A549 (cell line): ENCODE data around the gene GRPR. TPM values are rescaled to one million over a fixed set of nuclear protein-coding genes. Genes with fewer than 3 reads are reported as not detected.

Experiments used
- ATAC-seq, 2 experiments: fragments of 200-7000 bp in 1 of 2; fragments of >200 bp in 1 of 2; cut with Nextera tagmentation in 1 of 2; cut with Tn5 transposase in 1 of 2; 3 replicates each; pipeline versions ENCODE4 v1.8.0 to v1.9.1; 2018 to 2020; ENCODE audit warnings: mild to moderate bottlenecking in 1 of 2, moderate library complexity in 1 of 2
- CTCF ChIA-PET: fragments of 300-600 bp; sonication (Branson Sonifier 250); formaldehyde crosslinking; extraction: SDS; loops from one replicate; lab custom pipeline; 2021; ENCODE audit warnings: antibody characterized with exemption, inconsistent platforms; lab: Yijun Ruan, JAX
- POLR2A ChIA-PET: fragments of 350-600 bp; formaldehyde crosslinking; extraction: SDS; loops from one replicate; lab custom pipeline; 2021; ENCODE audit warnings: antibody characterized with exemption, inconsistent platforms; lab: Yijun Ruan, JAX
- DNase-seq, 2 experiments: peaks; one replicate each; pipeline versions ENCODE4 v3.0.0 to v3.0.0-alpha.2; 2011 to 2016; ENCODE audit warnings: low read depth in 1 of 2, low spot score in 1 of 2
- FAIRE-seq: peaks from 2 replicates; lab custom pipeline; 2011; peaks lifted over from hg19 to GRCh38; lab: Jason Lieb, UNC
- H3K27ac ChIP-seq, 2 experiments: fragments of >200 bp; sonication (Bioruptor Twin); formaldehyde crosslinking; 3 replicates each; pipeline ENCODE4 v1.5.1; 2016 to 2017
- H3K4me1 ChIP-seq: fragments of >200 bp; sonication (Bioruptor Twin); formaldehyde crosslinking; 3 replicates; pipeline ENCODE4 v1.6.1; 2016
- H3K4me2 ChIP-seq: fragments of >200 bp; sonication (Bioruptor Twin); formaldehyde crosslinking; 3 replicates; pipeline ENCODE4 v1.6.1; 2016
- H3K4me3 ChIP-seq: fragments of >200 bp; sonication (Bioruptor Twin); formaldehyde crosslinking; 3 replicates; pipeline ENCODE4 v1.5.1; 2016
- H3K9me3 ChIP-seq: fragments of >200 bp; sonication (Bioruptor Twin); formaldehyde crosslinking; 3 replicates; pipeline ENCODE4 v1.6.1; 2016
- BCL3 ChIP-seq: fragments of >200 bp; sonication (Bioruptor Twin); formaldehyde crosslinking; IDR thresholded peaks from 3 replicates; pipeline ENCODE4 v1.6.1; 2016
- CHD2 ChIP-seq: fragments of 150-350 bp; IDR thresholded peaks from 2 replicates; pipeline ENCODE4 v1.6.1; 2014; ENCODE audit warnings: low read length; ENCODE audit not compliant: partially characterized antibody
- CHD4 ChIP-seq: fragments of 200-600 bp; sonication (generic); IDR thresholded peaks from 2 replicates; pipeline ENCODE4 v1.6.1; 2016; ENCODE audit warnings: antibody characterized with exemption, mild to moderate bottlenecking, borderline replicate concordance
- CTCF ChIP-seq: fragments of >200 bp; sonication (Bioruptor Twin); formaldehyde crosslinking; IDR thresholded peaks from 3 replicates; pipeline ENCODE4 v1.5.1; 2016
- FOXS1 ChIP-seq: fragments of 250-450 bp; sonication (Bioruptor Pico); IDR thresholded peaks from 2 replicates; pipeline ENCODE4 v1.5.0; 2020; ENCODE audit warnings: mild to moderate bottlenecking, moderate library complexity
- HDAC2 ChIP-seq: fragments of 200-600 bp; sonication (generic); IDR thresholded peaks from 2 replicates; pipeline ENCODE4 v1.6.1; 2016
- HEYL ChIP-seq: fragments of 250-450 bp; sonication (Bioruptor Pico); IDR thresholded peaks from 2 replicates; pipeline ENCODE4 v1.8.0; 2021; ENCODE audit warnings: mild to moderate bottlenecking, moderate library complexity
- HMGXB4 ChIP-seq: fragments of 250-450 bp; sonication (Bioruptor Pico); IDR thresholded peaks from 2 replicates; pipeline ENCODE4 v1.5.0; 2021; ENCODE audit warnings: mild to moderate bottlenecking, moderate library complexity, borderline replicate concordance
- HOXB5 ChIP-seq: fragments of 250-450 bp; sonication (Bioruptor Pico); IDR thresholded peaks from 2 replicates; pipeline ENCODE4 v1.5.0; 2020; ENCODE audit warnings: mild to moderate bottlenecking, moderate library complexity
- JUN ChIP-seq, 2 experiments: fragments of >200 bp; sonication (Bioruptor Twin); formaldehyde crosslinking; IDR thresholded peaks; 2 replicates in 1 of 2; 3 replicates in 1 of 2; pipeline ENCODE4 v1.6.1; 2016 to 2017
- KDM1A ChIP-seq: fragments of 200-600 bp; sonication (generic); IDR thresholded peaks from 2 replicates; pipeline ENCODE4 v1.6.1; 2016; ENCODE audit warnings: low read depth, mild to moderate bottlenecking
- NFE2L2 ChIP-seq: fragments of 150-350 bp; conservative IDR thresholded peaks from 2 replicates; pipeline ENCODE4 v1.6.1; 2014; ENCODE audit warnings: low read length
- POLR2AphosphoS2 ChIP-seq: conservative IDR thresholded peaks from 2 replicates; pipeline ENCODE4 v1.6.1; 2012; ENCODE audit warnings: low read length, improper control_type of control experiment, inconsistent platforms
- RAD21 ChIP-seq, 2 experiments: fragments of >200 bp in 1 of 2; sonication (Bioruptor Twin) in 1 of 2; formaldehyde crosslinking in 1 of 2; IDR thresholded peaks in 1 of 2; conservative IDR thresholded peaks in 1 of 2; 2 replicates in 1 of 2; 3 replicates in 1 of 2; pipeline ENCODE4 v1.6.1; 2012 to 2018; ENCODE audit warnings: inconsistent platforms in 1 of 2
- RARB ChIP-seq: fragments of 250-450 bp; sonication (Bioruptor Pico); IDR thresholded peaks from 2 replicates; pipeline ENCODE4 v1.8.0; 2021; ENCODE audit warnings: mild to moderate bottlenecking, moderate library complexity
- RNF2 ChIP-seq: fragments of 200-600 bp; sonication (generic); IDR thresholded peaks from 2 replicates; pipeline ENCODE4 v1.6.1; 2016; ENCODE audit warnings: low read depth, mild to moderate bottlenecking, antibody characterized with exemption, moderate library complexity, borderline replicate concordance
- TFCP2L1 ChIP-seq: fragments of 250-450 bp; sonication (Bioruptor Pico); IDR thresholded peaks from 2 replicates; pipeline ENCODE4 v1.5.0; 2021; ENCODE audit warnings: mild to moderate bottlenecking
- ZNF302 ChIP-seq: fragments of 250-450 bp; sonication (Bioruptor Pico); IDR thresholded peaks from 2 replicates; pipeline ENCODE4 v1.9.0; 2021; ENCODE audit warnings: inconsistent platforms, mild to moderate bottlenecking, moderate library complexity
- WGBS: methylation state at CpG from one replicate; pipeline ENCODE4 v1.1.6; 2017; ENCODE audit errors: missing lambda C conversion rate; 5-methylcytosine and 5-hydroxymethylcytosine counted together
- polyA plus RNA-seq, 4 experiments: library from polyadenylated mRNA; depleted of rRNA in 3 of 4; stranded (reverse); fragments of >200 nt; fragmentation: RNase III in 1 of 4; extraction: RNeasy Plus Mini Kit Qiagen cat#74134 plus additional on column Dnase treatment in 1 of 4; gene quantifications; 2 replicates in 3 of 4; 3 replicates in 1 of 4; pipeline ENCODE4 v1.2.3, GENCODE V29; 2011 to 2017
- TF ChIP-seq, protein P1 (sequence below): fragments of 150-350 bp; IDR thresholded peaks from 2 replicates; pipeline ENCODE4 v1.6.1; 2014; ENCODE audit warnings: low read depth, mild to moderate bottlenecking, low read length
- TF ChIP-seq, protein P2 (sequence below): fragments of >200 bp; sonication (Bioruptor Twin); formaldehyde crosslinking; IDR thresholded peaks from 2 replicates; pipeline ENCODE4 v1.6.1; 2016

Gene GRPR
- polyA plus RNA-seq, 2 of the 4 experiments (the other 2 are of a cell fraction) = 0.04 to 0.06 TPM

DNA sequence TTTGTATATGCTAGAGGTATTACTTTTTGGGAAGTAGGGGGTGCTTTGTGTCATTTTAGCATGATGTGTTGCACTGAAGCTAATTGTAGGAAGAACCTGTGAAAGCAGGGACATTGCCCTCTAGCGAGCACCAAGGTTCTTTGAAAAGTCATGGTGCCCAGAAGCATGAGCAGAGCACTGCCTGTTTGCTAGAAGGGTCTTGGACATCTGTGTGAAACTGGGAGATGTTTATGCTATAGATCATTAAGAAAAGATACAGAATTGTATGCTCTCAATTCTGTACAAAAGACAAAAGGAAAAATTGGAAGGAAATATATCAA lies 14.7 kb downstream of the GRPR start:
- DNase-seq (peak in 1 of 2 experiments; percentile 27), ATAC-seq (no peak; a peak in 1 of 6 replicates)

GRCh38 chrX:16140448-16140847 lies 17.1 kb downstream of the GRPR start:
- FAIRE-seq = no peak
- CTCF ChIA-PET = no interaction called here
- no peak for TF ChIP-seq HMGXB4 (CRISPR knock-in tag)
- TF ChIP-seq RARB (CRISPR knock-in tag) = no peak
- no peak for TF ChIP-seq NFE2L2
- TF ChIP-seq, all 56 proteins: peak for 0
- POLR2A ChIA-PET = no interaction called here
- ATAC-seq (no peak), DNase-seq (no peak)
- Histone ChIP-seq H3K4me3 (no peak overlapping the region), H3K27ac (no peak overlapping the region), H3K9me3 (no peaks in the 10 kb centered on the region), H3K4me2 (no peak overlapping the region), H3K4me1 (no peaks in the 10 kb centered on the region)
- 31% methylated on average over 4 of the region's 4 CpGs for WGBS

More for the DNA sequence above, 14.7 kb downstream of the GRPR start:
- POLR2A ChIA-PET = no interaction called here
- no peak overlapping the region for H3K4me2 ChIP-seq
- no peak for FAIRE-seq
- no peak overlapping the region for H3K4me3 ChIP-seq
- H3K27ac ChIP-seq = no peak overlapping the region
- no peaks in the 10 kb centered on the region for H3K4me1 ChIP-seq
- H3K9me3 ChIP-seq = no peaks in the 10 kb centered on the region
- TF ChIP-seq CTCF (peak; percentile 24; the same call in 2 of the 3 replicates), HOXB5 (CRISPR knock-in tag) (no peak), RAD21 (conservative IDR thresholded peaks at IDR 0.05 in 1 of 2, IDR thresholded peaks at IDR 0.05 in 1 of 2) (peak in 1 of 2 experiments; percentile 26; a peak in 1 of 5 replicates)
- 29% methylated on average over 1 of the region's 1 CpG for WGBS
- CTCF ChIA-PET = interaction anchor here (1.0 to 3.0 kb wide), 4 partner anchors 15 to 288 kb away, joined by 4 to 14 read pairs (median 6); partner anchors contain the start of gene GRPR

GRCh38 chrX:16140983-16141382 lies 17.6 kb downstream of the GRPR start:
- TF ChIP-seq ZNF302 (CRISPR knock-in tag) (no peak), CHD4 (no peak)
- FAIRE-seq (no peak), ATAC-seq (no peak), DNase-seq (no peak)
- Histone ChIP-seq H3K4me1 (no peaks in the 10 kb centered on the region), H3K9me3 (no peaks in the 10 kb centered on the region), H3K27ac (no peak overlapping the region), H3K4me3 (no peak overlapping the region), H3K4me2 (no peak overlapping the region)
- CTCF ChIA-PET = interaction anchor here (0.8 kb wide), 1 partner anchor 15 kb away, joined by 3 read pairs; no protein-coding TSS in a partner anchor
- POLR2A ChIA-PET = no interaction called here

DNA sequence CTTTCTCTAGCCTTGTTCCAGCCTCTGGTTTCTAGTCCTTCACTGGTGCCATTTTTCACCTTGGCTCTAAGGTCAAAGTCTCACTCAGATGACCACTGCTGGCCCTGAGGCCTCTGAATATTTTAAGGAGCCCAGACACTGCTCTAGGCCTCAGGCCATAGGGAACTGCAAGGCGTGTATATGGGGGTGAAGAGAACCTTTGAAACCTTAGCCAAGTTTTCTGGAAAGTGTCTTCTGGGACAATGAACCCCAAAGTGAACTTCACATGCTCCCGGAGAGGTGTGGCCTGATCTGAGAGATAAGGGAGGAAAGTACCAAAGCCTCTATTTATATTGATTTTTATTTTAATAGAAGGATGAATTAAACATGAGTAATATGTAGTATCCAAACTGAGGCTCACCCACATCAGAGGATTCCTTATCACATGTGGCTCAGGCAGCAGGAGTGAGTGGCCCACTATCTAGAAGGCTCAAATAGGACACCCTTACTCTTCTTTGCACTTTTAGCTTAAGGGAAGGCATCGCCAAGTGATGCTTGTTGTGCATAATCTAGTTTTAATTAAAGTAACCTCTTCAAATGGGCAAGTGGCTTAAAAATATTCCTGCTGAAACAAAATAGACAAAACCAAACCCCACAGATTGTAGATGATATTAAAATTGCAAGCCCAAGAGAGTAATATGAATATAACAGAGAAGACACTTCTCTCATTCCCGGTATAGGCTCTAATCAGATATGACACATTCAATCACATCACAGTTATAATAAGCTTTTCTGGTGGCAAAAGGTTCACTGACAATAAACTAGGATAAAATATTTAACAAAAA lies 18.3 kb downstream of the GRPR start:
- ChIA-PET POLR2A (no interaction called here), CTCF (interaction anchor here (0.8 to 1.0 kb wide), 2 partner anchors 15 to 18 kb away, joined by 3 to 4 read pairs; partner anchors contain the start of gene GRPR)
- 65% methylated on average over 4 of the region's 4 CpGs for WGBS
- FAIRE-seq (no peak), ATAC-seq (no peak), DNase-seq (no peak)
- no peak overlapping the region for H3K4me2 ChIP-seq
- no peaks in the 10 kb centered on the region for H3K9me3 ChIP-seq
- no peaks in the 10 kb centered on the region for H3K4me1 ChIP-seq
- H3K4me3 ChIP-seq = no peak overlapping the region
- H3K27ac ChIP-seq = no peak overlapping the region
- TF ChIP-seq RNF2 (no peak), BCL3 (no peak), HEYL (CRISPR knock-in tag) (no peak), FOXS1 (CRISPR knock-in tag) (no peak), CHD4 (no peak), KDM1A (no peak), JUN (IDR thresholded peaks at IDR 0.05) (no peak), CHD2 (no peak), HDAC2 (no peak), POLR2AphosphoS2 (no peak), TFCP2L1 (CRISPR knock-in tag) (no peak)
- TF ChIP-seq, protein P1, sequence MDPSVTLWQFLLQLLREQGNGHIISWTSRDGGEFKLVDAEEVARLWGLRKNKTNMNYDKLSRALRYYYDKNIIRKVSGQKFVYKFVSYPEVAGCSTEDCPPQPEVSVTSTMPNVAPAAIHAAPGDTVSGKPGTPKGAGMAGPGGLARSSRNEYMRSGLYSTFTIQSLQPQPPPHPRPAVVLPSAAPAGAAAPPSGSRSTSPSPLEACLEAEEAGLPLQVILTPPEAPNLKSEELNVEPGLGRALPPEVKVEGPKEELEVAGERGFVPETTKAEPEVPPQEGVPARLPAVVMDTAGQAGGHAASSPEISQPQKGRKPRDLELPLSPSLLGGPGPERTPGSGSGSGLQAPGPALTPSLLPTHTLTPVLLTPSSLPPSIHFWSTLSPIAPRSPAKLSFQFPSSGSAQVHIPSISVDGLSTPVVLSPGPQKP = no peak
- TF ChIP-seq, protein P2, sequence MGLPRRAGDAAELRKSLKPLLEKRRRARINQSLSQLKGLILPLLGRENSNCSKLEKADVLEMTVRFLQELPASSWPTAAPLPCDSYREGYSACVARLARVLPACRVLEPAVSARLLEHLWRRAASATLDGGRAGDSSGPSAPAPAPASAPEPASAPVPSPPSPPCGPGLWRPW = no peak
